ENCODE measurements around the gene RPN2.

GRCh38 chr20:37218976-37219375 is 39.8 kb downstream of the RPN2 start:
- TF ChIP-seq CTCF (IDR thresholded peaks at IDR 0.05 in 8 of 11, conservative IDR thresholded peaks at IDR 0.05 in 3 of 11) (no peak), POLR2A (IDR thresholded peaks at IDR 0.05) (no peak)
